ENCODE results near the gene ANXA1.

GRCh38 chr9:73146111-73146815 is 5.4 kb upstream of the ANXA1 start:
- TF ChIP-seq MIER3 (CRISPR knock-in tag; IDR thresholded peaks at IDR 0.05; ENCODE audit: borderline replicate concordance) (no peak), ZNF496 (CRISPR knock-in tag; IDR thresholded peaks at IDR 0.05; ENCODE audit: insufficient replicate concordance) (no peak), POLR2A (IDR thresholded peaks at IDR 0.05; ENCODE audit: insufficient read depth in 1 of 2, low read depth in 2 of 2, low read length in 2 of 2) (no peak), ETS1 (CRISPR knock-in tag; IDR thresholded peaks at IDR 0.05) (no peak), ELF4 (CRISPR knock-in tag; IDR thresholded peaks at IDR 0.05; ENCODE audit: borderline replicate concordance) (no peak), ZNF788 (CRISPR knock-in tag; IDR thresholded peaks at IDR 0.05; ENCODE audit: borderline replicate concordance) (no peak), BORCS8-MEF2B (CRISPR knock-in tag; IDR thresholded peaks at IDR 0.05) (no peak), GLI4 (CRISPR knock-in tag; IDR thresholded peaks at IDR 0.05; ENCODE audit: borderline replicate concordance) (no peak), MXD1 (CRISPR knock-in tag; IDR thresholded peaks at IDR 0.05) (no peak)
